Activated T-cell treated with anti-CD3 and anti-CD28 coated beads, Interleukin-2, amount 50 U/mL, for 4 hours (primary cell): ENCODE data around the gene PLCXD3. TPM values are rescaled to one million over a fixed set of nuclear protein-coding genes. Genes with fewer than 3 reads are reported as not detected.

Experiments
- ATAC-seq, 2 donors: fragments of 200-7000 bp; cut with Tn5 transposase; one replicate each; pipeline ENCODE4 v1.10.0; 2021
- DNase-seq: peaks from one replicate; pipeline ENCODE4 v3.0.0-alpha.2; 2020
- H3K27me3 Mint-ChIP-seq: one replicate; pipeline ENCODE4 v1.8.0; 2021; ENCODE audit warnings: low read depth, mixed read lengths
- H3K36me3 Mint-ChIP-seq: one replicate; pipeline ENCODE4 v1.8.0; 2022; ENCODE audit warnings: mixed read lengths; ENCODE audit not compliant: insufficient read depth
- H3K4me1 Mint-ChIP-seq: one replicate; pipeline ENCODE4 v1.8.0; 2021; ENCODE audit warnings: low read depth, mixed read lengths
- H3K4me3 Mint-ChIP-seq: one replicate; pipeline ENCODE4 v1.8.0; 2021; ENCODE audit warnings: mild to moderate bottlenecking, moderate library complexity, mixed read lengths
- H3K9me3 Mint-ChIP-seq: one replicate; pipeline ENCODE4 v1.8.0; 2021; ENCODE audit warnings: mixed read lengths
- total RNA-seq, 3 donors: library from RNA; stranded (reverse); gene quantifications; one replicate each; pipeline ENCODE4 v1.2.1, GENCODE V29; 2021

The PLCXD3 gene
- total RNA-seq, 3 donors from 2014 or later, result not detected

DNA sequence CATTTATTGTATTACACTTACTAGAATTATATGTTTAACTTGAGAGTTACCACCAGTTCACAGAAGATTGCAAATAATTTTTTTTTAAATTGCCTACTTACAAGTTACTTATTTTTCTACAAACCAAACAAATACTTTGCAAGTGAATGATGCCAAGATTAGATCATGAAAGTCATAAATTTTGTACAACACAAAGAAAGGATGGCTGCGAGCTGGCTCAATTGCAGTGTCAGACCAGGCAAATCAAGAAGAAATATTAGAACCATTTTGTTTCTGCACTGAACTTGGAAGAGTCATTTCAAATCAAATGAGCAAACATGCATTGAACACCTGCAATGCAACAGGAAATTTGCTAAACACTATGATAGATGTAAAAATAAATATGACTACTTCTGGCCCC is 97.3 kb downstream of the PLCXD3 start:
- Mint-ChIP-seq H3K27me3 (no peaks in the 10 kb centered on the region), H3K4me1 (no peaks in the 10 kb centered on the region), H3K36me3 (no peaks in the 10 kb centered on the region), H3K9me3 (no peaks in the 10 kb centered on the region), H3K4me3 (no peak overlapping the region)
- ATAC-seq, result no peak
- DNase-seq, result no peak

DNA sequence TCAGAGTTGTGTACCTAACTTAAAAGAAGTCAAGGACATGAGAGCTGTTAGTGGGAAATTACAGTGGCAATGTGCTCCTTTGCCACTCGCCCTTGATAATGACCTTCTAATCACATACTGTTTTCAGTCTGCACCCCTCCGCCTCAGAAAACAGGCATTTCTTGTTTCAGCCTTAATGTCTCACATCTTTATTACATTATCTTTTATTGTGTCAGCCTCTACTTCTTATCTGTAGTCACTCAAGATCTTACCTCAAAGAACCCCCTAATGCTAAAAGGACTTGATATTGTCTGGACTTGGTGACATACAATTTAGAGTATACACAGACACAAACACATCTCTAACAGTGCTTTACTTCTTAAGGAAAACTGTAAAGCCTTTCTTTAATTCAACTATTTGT is 97.9 kb downstream of the PLCXD3 start:
- DNase-seq, result no peak
- no peaks in the 10 kb centered on the region for H3K9me3 Mint-ChIP-seq
- no peak overlapping the region for H3K4me3 Mint-ChIP-seq
- H3K4me1 Mint-ChIP-seq, result no peaks in the 10 kb centered on the region
- no peak for ATAC-seq
- no peaks in the 10 kb centered on the region for H3K36me3 Mint-ChIP-seq
- no peaks in the 10 kb centered on the region for H3K27me3 Mint-ChIP-seq

DNA sequence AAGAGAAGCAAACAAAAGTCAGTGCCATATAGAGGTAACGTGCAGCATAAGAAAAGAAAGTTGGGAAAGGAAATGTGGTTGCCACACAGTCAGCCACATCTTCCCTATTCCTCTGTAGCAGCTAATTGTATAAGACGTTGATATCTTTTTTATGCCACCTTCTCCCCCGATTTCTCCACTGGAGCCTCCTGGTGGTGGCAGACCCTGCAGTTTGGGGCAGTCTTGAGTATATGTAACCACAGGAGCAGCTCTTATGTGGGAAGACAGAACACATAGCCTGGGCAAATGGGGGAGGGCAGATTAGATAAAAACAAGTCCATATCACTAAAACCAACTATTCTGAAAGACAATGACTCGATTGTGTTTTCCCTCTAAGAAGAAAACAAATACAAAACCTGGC is 99.7 kb downstream of the PLCXD3 start:
- H3K27me3 Mint-ChIP-seq, result no peaks in the 10 kb centered on the region
- no peaks in the 10 kb centered on the region for H3K9me3 Mint-ChIP-seq
- no peaks in the 10 kb centered on the region for H3K36me3 Mint-ChIP-seq
- H3K4me1 Mint-ChIP-seq, result no peaks in the 10 kb centered on the region
- ATAC-seq (no peak), DNase-seq (no peak)
- no peak overlapping the region for H3K4me3 Mint-ChIP-seq

DNA sequence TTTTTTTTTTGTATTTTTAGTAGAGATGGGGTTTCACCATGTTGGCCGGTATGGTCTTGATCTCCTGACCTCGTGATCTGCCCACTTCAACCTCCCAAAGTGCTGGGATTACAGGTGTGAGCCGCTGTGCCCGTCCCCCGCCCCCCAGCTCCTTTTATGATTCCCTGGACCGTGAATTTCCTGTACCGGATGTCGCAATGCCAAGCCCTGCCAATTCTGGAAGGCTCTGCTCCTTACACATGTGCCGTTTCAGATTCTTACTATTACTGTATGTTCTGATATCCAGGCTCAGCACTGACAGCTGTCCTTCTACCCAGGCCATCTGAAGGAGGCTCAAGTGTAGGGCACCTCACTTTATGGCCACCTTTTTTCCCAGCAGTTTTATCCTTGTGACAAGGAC is 100.1 kb downstream of the PLCXD3 start:
- ATAC-seq, result no peak
- H3K36me3 Mint-ChIP-seq, result no peaks in the 10 kb centered on the region

DNA sequence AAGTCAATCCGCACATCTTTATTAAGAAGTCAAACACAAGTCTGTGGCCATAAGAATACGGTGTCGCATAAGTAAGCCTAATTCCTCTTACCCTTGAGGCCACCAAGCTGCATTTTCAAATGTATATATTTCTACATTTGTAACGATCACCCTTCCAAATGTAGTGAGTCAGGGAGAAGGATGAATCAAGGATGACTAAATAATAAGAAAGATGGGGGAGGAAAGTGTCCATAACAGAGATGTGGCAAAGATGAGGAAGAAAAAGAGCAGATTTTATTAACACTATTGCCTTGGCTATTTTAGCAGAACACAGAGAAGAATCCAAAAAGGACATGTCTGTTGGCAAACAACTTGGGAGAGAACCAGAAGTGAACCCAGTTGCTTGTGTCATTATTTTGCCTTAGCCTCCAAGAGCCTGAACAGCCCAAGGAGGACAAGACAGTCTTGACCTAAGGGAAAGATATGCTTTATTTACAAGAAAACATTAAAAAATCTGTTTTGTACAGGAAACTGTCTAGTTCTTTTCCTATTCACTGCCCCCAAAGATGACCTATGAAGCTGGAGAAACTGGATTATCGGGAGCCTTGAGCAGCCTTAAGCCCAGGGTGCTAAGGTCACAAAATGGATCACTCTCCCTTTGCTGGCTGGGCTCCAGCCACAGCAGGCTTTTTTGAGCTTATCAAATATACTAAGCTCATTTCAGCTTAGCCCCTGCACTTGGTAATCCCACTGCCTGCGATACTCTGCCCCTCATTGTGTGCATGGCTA is 101.5 kb downstream of the PLCXD3 start:
- ATAC-seq, result no peak

More for the DNA sequence above, 100.1 kb downstream of the PLCXD3 start:
- no peak overlapping the region for H3K4me3 Mint-ChIP-seq
- H3K27me3 Mint-ChIP-seq, result no peaks in the 10 kb centered on the region
- H3K4me1 Mint-ChIP-seq, result no peaks in the 10 kb centered on the region
- H3K9me3 Mint-ChIP-seq, result no peaks in the 10 kb centered on the region
- no peak for DNase-seq

DNA sequence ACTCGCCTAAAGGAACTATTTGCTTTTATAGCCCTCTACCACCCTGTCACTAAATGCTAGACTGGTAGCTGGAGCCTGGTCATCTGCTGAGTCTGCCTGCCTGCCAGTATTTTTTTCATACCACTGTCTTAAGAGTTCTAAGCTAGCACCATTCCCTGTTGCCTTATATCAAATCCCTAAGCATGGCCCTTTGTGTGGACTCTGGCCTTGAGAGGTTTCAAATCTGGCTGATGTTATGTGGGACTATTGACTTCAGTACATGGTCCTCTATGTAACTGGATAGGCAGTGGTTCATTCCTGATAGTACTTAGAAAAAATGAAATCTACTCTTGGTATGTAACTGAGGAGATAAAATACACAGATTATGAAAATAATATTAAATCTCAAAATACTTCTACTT is 103.5 kb downstream of the PLCXD3 start:
- no peaks in the 10 kb centered on the region for H3K4me1 Mint-ChIP-seq
- no peaks in the 10 kb centered on the region for H3K36me3 Mint-ChIP-seq
- ATAC-seq (no peak), DNase-seq (no peak)
- no peaks in the 10 kb centered on the region for H3K27me3 Mint-ChIP-seq
- no peak overlapping the region for H3K4me3 Mint-ChIP-seq
- H3K9me3 Mint-ChIP-seq, result no peaks in the 10 kb centered on the region

More for the DNA sequence above, 101.5 kb downstream of the PLCXD3 start:
- no peaks in the 10 kb centered on the region for H3K4me1 Mint-ChIP-seq
- no peaks in the 10 kb centered on the region for H3K36me3 Mint-ChIP-seq
- no peak overlapping the region for H3K4me3 Mint-ChIP-seq
- H3K9me3 Mint-ChIP-seq, result no peaks in the 10 kb centered on the region
- no peaks in the 10 kb centered on the region for H3K27me3 Mint-ChIP-seq
- DNase-seq, result no peak

DNA sequence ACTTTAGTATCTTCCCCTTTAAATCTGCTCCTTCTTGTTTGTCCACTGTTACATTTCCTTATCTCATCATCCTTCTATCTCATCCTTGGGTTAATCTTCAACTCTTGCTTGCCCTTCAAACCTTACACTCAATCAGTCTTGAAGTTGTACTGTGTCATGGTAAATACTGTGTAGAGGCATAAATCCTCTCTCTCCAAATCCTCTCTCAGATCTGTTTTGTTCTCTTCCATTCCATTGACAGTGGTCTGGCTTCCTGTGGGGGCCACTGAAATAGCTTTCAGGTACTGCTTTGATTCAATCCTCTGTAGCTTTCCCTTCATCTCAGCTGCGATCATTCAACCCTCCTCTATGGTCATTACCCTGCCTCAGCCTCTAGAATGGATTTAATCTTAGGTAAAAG is 104.0 kb downstream of the PLCXD3 start:
- ATAC-seq, result no peak
- Mint-ChIP-seq H3K4me1 (no peaks in the 10 kb centered on the region), H3K4me3 (no peak overlapping the region)

DNA sequence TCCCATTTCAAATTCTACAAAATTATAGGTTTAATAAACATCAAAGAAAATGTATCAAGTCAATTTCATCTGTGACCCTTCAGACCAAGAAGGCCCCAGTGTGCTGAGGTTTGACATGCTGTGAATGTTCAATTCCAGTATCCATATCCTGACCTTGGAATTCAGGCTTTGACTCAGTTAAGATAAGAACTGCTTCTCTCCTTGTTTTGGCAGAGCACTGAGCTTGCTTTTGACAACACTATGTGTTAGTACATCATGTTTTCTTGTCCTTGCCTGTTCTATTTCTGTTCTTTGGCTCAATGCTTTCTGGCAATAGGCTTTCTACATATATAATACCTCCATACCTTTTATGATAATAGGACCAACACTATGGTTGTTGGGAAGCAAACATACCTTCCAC is 105.6 kb downstream of the PLCXD3 start:
- Mint-ChIP-seq H3K4me3 (no peak overlapping the region), H3K27me3 (no peaks in the 10 kb centered on the region), H3K9me3 (peaks cover 2% of the 10 kb centered on the region), H3K36me3 (no peaks in the 10 kb centered on the region), H3K4me1 (no peaks in the 10 kb centered on the region)
- no peak for DNase-seq
- no peak for ATAC-seq

More for the DNA sequence above, 104.0 kb downstream of the PLCXD3 start:
- H3K27me3 Mint-ChIP-seq, result no peaks in the 10 kb centered on the region
- H3K9me3 Mint-ChIP-seq, result no peaks in the 10 kb centered on the region
- DNase-seq, result no peak
- no peaks in the 10 kb centered on the region for H3K36me3 Mint-ChIP-seq

DNA sequence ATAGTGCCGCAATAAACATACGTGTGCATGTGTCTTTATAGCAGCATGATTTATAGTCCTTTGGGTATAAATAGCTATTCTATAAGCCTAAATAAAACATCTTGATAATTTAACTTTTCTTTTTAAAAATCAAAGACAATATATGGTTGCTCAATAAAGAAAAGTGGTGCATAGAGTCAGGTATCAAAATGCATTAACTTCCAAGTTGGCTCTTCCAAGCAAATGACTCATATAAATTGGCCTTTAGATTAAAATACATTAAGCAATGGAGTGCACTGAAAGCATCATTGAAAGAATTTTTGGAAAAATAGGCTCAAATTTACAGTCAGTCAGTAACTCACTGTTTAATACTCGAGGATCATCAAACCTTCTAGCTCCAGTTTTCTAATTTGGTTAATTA is 106.6 kb downstream of the PLCXD3 start:
- H3K27me3 Mint-ChIP-seq, result no peaks in the 10 kb centered on the region
- H3K9me3 Mint-ChIP-seq, result peaks cover 9% of the 10 kb centered on the region
- ATAC-seq, result no peak
- DNase-seq, result no peak
- no peak overlapping the region for H3K4me3 Mint-ChIP-seq
- H3K4me1 Mint-ChIP-seq, result no peaks in the 10 kb centered on the region
- H3K36me3 Mint-ChIP-seq, result no peaks in the 10 kb centered on the region

DNA sequence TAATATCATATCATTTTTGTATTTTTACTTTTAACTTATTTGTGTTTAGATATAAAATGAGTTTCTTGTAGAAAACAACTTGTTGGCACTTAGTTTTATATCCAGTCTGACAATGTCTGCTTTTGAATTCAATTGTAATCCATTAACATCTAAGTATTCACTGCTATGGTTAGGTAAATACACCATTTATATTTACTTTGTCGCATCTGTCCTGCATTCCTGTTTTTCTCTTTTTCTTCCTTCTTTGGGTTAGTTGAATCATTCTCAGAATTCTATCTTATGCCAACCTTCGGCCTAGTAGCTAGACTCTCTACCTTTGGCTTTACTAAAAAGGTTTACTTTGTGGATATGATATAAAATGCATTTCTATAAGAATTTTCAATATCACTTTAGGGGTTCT is 107.6 kb downstream of the PLCXD3 start:
- no peak for ATAC-seq
- H3K36me3 Mint-ChIP-seq, result no peaks in the 10 kb centered on the region
- no peak for DNase-seq
- H3K9me3 Mint-ChIP-seq, result peaks cover 16% of the 10 kb centered on the region
- no peaks in the 10 kb centered on the region for H3K27me3 Mint-ChIP-seq
- H3K4me3 Mint-ChIP-seq, result no peak overlapping the region
- H3K4me1 Mint-ChIP-seq, result no peaks in the 10 kb centered on the region

DNA sequence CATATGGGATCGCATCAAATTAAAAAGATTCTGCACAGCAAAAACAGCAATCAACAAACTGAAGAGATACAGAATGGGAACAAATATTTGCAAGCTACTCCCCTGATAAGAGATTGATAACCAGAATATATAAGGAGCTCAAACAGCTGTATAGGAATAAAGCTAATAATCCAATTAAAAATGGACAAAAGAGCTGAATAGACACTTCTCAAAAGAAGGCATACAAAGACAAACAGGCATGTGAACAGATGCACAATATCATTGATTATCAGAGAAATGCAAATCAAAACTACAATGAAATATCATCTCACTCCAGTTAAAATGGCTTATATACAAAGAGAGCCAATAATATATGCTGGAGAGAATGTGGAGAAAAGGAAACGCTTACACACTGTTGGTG is 110.6 kb downstream of the PLCXD3 start:
- Mint-ChIP-seq H3K36me3 (no peaks in the 10 kb centered on the region), H3K4me1 (no peaks in the 10 kb centered on the region), H3K4me3 (no peak overlapping the region), H3K9me3 (peaks cover 32% of the 10 kb centered on the region), H3K27me3 (no peaks in the 10 kb centered on the region)
- ATAC-seq (no peak), DNase-seq (no peak)

DNA sequence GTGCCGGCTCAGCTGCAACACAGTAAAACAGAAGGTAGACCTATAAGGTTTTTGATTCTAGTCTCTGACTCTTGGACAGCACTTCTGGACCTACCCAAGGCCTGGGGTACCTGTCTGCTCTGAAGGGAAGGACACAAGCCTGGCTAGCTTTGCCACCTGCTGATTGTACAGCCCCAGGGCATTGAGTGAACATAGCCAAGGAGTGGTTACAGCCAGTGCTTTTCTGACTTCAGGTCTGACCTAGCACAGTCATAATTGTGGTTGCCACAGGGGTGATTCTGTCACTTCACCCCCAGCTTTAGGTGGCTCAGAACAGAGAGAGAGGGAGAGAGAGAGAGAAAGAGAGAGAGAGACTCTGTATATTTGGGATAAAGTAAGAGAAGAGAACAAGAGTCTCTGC is 118.4 kb downstream of the PLCXD3 start:
- Mint-ChIP-seq H3K4me1 (no peaks in the 10 kb centered on the region), H3K27me3 (no peaks in the 10 kb centered on the region), H3K4me3 (no peak overlapping the region), H3K36me3 (no peaks in the 10 kb centered on the region), H3K9me3 (peaks cover 17% of the 10 kb centered on the region)
- DNase-seq, result no peak
- no peak for ATAC-seq

DNA sequence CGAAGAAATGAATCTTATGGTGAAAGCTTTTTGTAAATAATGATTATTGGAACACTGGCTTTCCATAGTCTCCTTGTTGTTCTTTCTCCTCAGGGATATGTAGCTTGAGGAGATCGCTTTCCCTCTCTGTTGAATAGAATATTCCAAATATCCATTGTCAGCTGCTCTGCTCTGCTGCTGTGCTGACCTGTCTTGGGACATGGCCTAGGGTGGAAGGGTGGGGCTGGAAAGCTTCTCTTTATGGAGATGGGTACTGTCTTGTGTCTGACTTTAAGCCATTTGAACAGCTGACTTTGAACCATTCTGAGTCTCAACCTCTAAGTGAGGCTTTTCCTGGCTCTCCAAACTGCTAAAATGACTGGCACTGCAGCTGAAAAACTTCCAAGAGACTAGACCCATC is 135.8 kb downstream of the PLCXD3 start:
- peaks cover 6% of the 10 kb centered on the region for H3K9me3 Mint-ChIP-seq
- no peaks in the 10 kb centered on the region for H3K36me3 Mint-ChIP-seq
- H3K4me3 Mint-ChIP-seq, result no peak overlapping the region
- DNase-seq (no peak), ATAC-seq (no peak)
- no peaks in the 10 kb centered on the region for H3K4me1 Mint-ChIP-seq
- no peaks in the 10 kb centered on the region for H3K27me3 Mint-ChIP-seq

DNA sequence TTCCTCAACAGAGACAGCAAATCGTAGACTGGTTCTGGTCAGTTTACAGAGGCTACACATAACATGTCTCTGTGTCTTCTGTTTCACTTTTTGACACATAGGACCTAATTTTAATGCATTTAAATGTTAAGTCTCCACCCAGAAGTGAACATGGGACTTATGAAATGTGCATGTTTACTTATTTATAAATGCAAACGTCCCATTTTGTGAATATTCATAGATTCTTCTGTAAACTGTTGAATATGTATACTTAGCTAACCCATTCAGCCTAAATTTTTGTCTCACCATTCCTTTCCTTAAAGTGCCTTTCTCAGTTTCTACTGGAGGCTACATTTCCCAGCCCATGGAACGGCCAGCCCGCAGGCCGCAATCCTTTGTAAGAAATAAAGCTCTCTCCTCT is 137.2 kb downstream of the PLCXD3 start:
- DNase-seq (no peak), ATAC-seq (no peak)
- H3K4me3 Mint-ChIP-seq, result no peak overlapping the region
- no peaks in the 10 kb centered on the region for H3K4me1 Mint-ChIP-seq
- H3K36me3 Mint-ChIP-seq, result no peaks in the 10 kb centered on the region
- H3K9me3 Mint-ChIP-seq, result peaks cover 6% of the 10 kb centered on the region
- H3K27me3 Mint-ChIP-seq, result no peaks in the 10 kb centered on the region

DNA sequence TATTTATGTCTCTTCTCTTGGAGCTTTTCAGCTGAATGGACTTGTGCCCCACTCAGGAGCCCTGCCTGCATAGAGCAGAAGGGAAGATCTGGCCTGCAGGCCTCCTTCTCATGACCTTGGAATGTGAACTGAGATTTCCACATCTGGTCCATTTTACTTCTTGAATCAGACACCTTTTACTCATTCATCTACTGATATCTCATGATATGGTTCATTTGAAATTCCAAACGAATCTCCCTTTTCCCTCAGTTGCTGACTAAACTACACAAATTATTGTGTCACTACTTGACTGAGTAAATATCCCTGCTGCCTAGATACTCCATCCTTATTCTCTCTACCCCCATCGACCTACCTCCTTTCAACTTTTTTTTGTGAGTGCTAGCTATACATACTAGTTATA is 138.7 kb downstream of the PLCXD3 start:
- DNase-seq (no peak), ATAC-seq (no peak)
- H3K27me3 Mint-ChIP-seq, result no peaks in the 10 kb centered on the region
- H3K36me3 Mint-ChIP-seq, result no peaks in the 10 kb centered on the region
- H3K9me3 Mint-ChIP-seq, result peaks cover 5% of the 10 kb centered on the region
- H3K4me3 Mint-ChIP-seq, result no peak overlapping the region
- H3K4me1 Mint-ChIP-seq, result no peaks in the 10 kb centered on the region
